ENCODE results near the gene PLCB3. TPM values are rescaled to one million over a fixed set of nuclear protein-coding genes. Genes with fewer than 3 reads are reported as not detected.

PLCB3 gene
- total RNA-seq, 1 donor from 2014 or later = 8.1 TPM

DNA sequence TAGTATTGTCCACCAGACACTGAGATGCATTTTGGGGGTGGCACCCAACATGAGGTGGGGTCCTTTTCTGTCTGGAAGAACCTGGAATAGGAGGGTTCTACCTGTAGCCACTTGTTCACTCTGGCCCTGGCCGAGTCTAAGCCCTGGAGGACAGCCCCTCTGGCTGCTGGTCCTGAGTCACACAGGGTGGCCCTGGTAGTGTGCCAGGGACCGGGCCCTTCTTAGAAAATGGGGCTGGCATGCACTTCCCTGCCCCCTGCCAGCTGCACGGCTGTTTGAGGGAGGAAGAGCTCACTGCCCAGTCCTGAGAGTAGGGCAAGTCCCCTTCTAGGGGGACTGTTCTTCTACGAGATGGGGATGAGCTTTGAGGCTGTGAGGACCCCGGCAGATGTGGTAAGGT lies 2.2 kb downstream of the PLCB3 start:
- ChIA-PET CTCF (no interaction called here), POLR2A (interaction anchor here (0.9 to 1.9 kb wide), 2 partner anchors 16 to 48 kb away, joined by 3 to 6 read pairs; no protein-coding TSS in a partner anchor)
- DNase-seq (no peak), ATAC-seq (ENCODE audit: low read depth) (no peak)
- no peak overlapping the region for H3K27ac Mint-ChIP-seq
- H3K9me3 Mint-ChIP-seq = no peaks in the 10 kb centered on the region
- H3K4me3 Mint-ChIP-seq = no peak overlapping the region
- TF ChIP-seq, protein P1, sequence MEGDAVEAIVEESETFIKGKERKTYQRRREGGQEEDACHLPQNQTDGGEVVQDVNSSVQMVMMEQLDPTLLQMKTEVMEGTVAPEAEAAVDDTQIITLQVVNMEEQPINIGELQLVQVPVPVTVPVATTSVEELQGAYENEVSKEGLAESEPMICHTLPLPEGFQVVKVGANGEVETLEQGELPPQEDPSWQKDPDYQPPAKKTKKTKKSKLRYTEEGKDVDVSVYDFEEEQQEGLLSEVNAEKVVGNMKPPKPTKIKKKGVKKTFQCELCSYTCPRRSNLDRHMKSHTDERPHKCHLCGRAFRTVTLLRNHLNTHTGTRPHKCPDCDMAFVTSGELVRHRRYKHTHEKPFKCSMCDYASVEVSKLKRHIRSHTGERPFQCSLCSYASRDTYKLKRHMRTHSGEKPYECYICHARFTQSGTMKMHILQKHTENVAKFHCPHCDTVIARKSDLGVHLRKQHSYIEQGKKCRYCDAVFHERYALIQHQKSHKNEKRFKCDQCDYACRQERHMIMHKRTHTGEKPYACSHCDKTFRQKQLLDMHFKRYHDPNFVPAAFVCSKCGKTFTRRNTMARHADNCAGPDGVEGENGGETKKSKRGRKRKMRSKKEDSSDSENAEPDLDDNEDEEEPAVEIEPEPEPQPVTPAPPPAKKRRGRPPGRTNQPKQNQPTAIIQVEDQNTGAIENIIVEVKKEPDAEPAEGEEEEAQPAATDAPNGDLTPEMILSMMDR (IDR thresholded peaks at IDR 0.05) = no peak
- H3K36me3 Mint-ChIP-seq (ENCODE audit: low read depth) = peaks cover 4% of the 10 kb centered on the region
- intact Hi-C loops (cut with micrococcal nuclease) = no loop called here
- H3K4me1 Mint-ChIP-seq = peaks cover 13% of the 10 kb centered on the region
- no peaks in the 10 kb centered on the region for H3K27me3 Mint-ChIP-seq

DNA sequence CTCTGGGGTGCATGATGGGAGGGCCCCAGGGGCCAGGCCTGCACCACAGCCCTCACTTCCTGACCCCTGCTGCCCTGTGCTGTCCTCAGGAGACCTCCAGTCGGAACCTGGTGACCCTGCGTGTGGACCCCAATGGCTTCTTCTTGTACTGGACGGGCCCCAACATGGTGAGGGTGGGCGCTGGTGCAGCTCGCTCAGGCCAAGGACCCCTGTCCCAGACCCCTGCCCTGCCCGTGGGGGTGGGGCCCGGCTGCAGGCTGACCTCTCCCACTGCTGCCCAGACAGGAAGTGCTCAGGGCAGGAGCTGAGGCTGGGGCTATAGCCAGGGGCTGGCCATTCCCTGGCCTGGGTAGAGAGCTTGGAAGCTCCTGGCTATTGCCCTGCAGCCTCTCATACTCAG lies 3.0 kb downstream of the PLCB3 start:
- CTCF ChIA-PET = no interaction called here
- no peaks in the 10 kb centered on the region for H3K27me3 Mint-ChIP-seq

DNA sequence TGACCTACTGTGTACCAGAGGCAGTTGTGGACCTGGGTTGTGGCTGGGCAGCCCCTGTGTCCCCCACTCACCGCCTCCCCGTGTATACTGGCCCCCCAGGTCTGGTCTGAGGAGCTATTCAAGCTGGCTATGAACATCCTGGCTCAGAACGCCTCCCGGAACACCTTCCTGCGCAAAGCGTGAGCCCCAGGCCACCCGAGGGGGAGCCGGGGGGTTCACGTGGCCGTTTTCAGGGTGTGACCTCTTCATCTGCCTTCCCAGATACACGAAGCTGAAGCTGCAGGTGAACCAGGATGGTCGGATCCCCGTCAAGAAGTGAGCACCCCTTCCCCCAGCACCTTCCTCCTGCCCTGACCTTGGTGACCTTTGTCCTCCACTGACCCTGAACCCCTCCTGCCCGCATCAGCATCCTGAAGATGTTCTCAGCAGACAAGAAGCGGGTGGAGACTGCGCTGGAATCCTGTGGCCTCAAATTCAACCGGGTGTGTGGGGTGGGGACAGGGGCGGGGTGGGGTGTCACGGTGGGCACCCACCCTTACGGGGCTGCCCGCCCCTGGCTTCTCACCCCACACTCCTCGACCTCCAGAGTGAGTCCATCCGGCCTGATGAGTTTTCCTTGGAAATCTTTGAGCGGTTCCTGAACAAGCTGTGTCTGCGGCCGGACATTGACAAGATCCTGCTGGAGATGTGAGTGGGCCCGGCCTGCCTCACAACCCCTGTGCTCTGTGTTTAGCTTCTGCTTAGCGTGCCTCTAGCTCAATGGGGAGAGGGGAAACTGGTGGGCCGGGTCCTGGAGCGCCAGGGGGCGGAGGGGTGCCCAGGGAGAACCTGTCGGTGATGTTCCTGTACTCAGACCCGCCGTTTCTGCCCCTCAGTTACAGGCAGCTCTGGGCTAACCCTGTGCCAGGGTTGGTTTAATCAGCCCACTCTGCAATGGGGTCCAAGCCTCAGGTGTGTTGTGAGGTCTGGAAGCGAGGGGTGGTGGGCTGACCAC lies 4.1 kb downstream of the PLCB3 start:
- ChIA-PET CTCF (no interaction called here), POLR2A (interaction anchor here (1.9 kb wide), 1 partner anchor 14 kb away, joined by 6 read pairs; no protein-coding TSS in a partner anchor)
- ATAC-seq (ENCODE audit: low read depth) = no peak
- H3K27ac Mint-ChIP-seq = no peak overlapping the region
- H3K27me3 Mint-ChIP-seq = no peaks in the 10 kb centered on the region
- intact Hi-C loops (cut with micrococcal nuclease) = no loop called here
- H3K36me3 Mint-ChIP-seq (ENCODE audit: low read depth) = peaks cover 9% of the 10 kb centered on the region
- H3K9me3 Mint-ChIP-seq = no peaks in the 10 kb centered on the region
- H3K4me3 Mint-ChIP-seq = no peak overlapping the region
- DNase-seq = no peak
- H3K4me1 Mint-ChIP-seq = peaks cover 21% of the 10 kb centered on the region
- TF ChIP-seq, protein P1 (IDR thresholded peaks at IDR 0.05) = no peak

More for the DNA sequence above, 3.0 kb downstream of the PLCB3 start:
- no peak for ATAC-seq (ENCODE audit: low read depth)
- intact Hi-C loops (cut with micrococcal nuclease) = no loop called here
- POLR2A ChIA-PET = interaction anchor here (0.5 to 1.9 kb wide), 3 partner anchors 15 to 483 kb away, joined by 3 to 6 read pairs (median 6); no protein-coding TSS in a partner anchor
- H3K9me3 Mint-ChIP-seq = no peaks in the 10 kb centered on the region
- H3K4me1 Mint-ChIP-seq = peaks cover 14% of the 10 kb centered on the region
- peaks cover 5% of the 10 kb centered on the region for H3K36me3 Mint-ChIP-seq (ENCODE audit: low read depth)
- H3K27ac Mint-ChIP-seq = no peak overlapping the region
- no peak for DNase-seq
- H3K4me3 Mint-ChIP-seq = no peak overlapping the region
- TF ChIP-seq, protein P1 (IDR thresholded peaks at IDR 0.05) = no peak

- ATAC-seq (ENCODE audit: low read depth) (no peak), DNase-seq (no peak)
- peaks cover 9% of the 10 kb centered on the region for H3K36me3 Mint-ChIP-seq (ENCODE audit: low read depth)
- CTCF ChIA-PET = no interaction called here
- H3K27ac Mint-ChIP-seq = no peak overlapping the region
- no peaks in the 10 kb centered on the region for H3K27me3 Mint-ChIP-seq
- no peak overlapping the region for H3K4me3 Mint-ChIP-seq
- peaks cover 19% of the 10 kb centered on the region for H3K4me1 Mint-ChIP-seq
- TF ChIP-seq, protein P1 (IDR thresholded peaks at IDR 0.05) = no peak
- POLR2A ChIA-PET = no interaction called here
- intact Hi-C loops (cut with micrococcal nuclease) = no loop called here
- H3K9me3 Mint-ChIP-seq = no peaks in the 10 kb centered on the region
Measured at GRCh38 chr11:64256300-64256699, 5.0 kb downstream of the PLCB3 start.

GRCh38 chr11:64258356-64258755 lies 7.0 kb downstream of the PLCB3 start:
- Mint-ChIP-seq H3K27ac (no peak overlapping the region), H3K9me3 (no peaks in the 10 kb centered on the region), H3K27me3 (no peaks in the 10 kb centered on the region), H3K36me3 (ENCODE audit: low read depth) (peaks cover 11% of the 10 kb centered on the region), H3K4me3 (no peak overlapping the region), H3K4me1 (peaks cover 11% of the 10 kb centered on the region)
- intact Hi-C loops (cut with micrococcal nuclease) = no loop called here
- ATAC-seq (ENCODE audit: low read depth) = no peak
- DNase-seq = no peak
- POLR2A ChIA-PET = no interaction called here
- CTCF ChIA-PET = interaction anchor here (1.0 kb wide), 1 partner anchor 9 kb away, joined by 3 read pairs; no protein-coding TSS in a partner anchor
- TF ChIP-seq, protein P1 (IDR thresholded peaks at IDR 0.05) = no peak
